Natural killer cell (primary cell): Measurements from ENCODE around the gene NPAT. TPM values are rescaled to one million over a fixed set of nuclear protein-coding genes. Genes with fewer than 3 reads are reported as not detected.
A peak's percentile ranks its signal among the peaks of the same experiment; 100 is the strongest.

Experiments used
- ATAC-seq, 3 donors: fragments of 150-1000 bp in 2 of 3; fragments of 200-7000 bp in 1 of 3; cut with Tn5 transposase; 1 replicate in 1 of 3; 2 replicates in 2 of 3; pipeline ENCODE4 v1.10.0; 2021; ENCODE audit warnings: mild to moderate bottlenecking in 2 of 3, moderate library complexity in 2 of 3
- DNase-seq, 2 donors: peaks; one replicate each; pipeline versions ENCODE4 v3.0.0 to v3.0.0-alpha.2; 2013 to 2021; ENCODE audit warnings: mixed read lengths in 1 of 2
- H3K27ac ChIP-seq: one replicate; pipeline ENCODE4 v1.5.1; 2013; ENCODE audit warnings: mild to moderate bottlenecking, low read length
- H3K27me3 ChIP-seq: one replicate; pipeline ENCODE4 v1.6.1; 2013; ENCODE audit warnings: low read length; ENCODE audit not compliant: control insufficient read depth, insufficient read depth
- H3K36me3 ChIP-seq: one replicate; pipeline ENCODE4 v1.6.1; 2013; ENCODE audit warnings: low read length; ENCODE audit not compliant: control insufficient read depth, insufficient read depth
- H3K4me1 ChIP-seq: one replicate; pipeline ENCODE4 v1.6.1; 2013; ENCODE audit warnings: low read length; ENCODE audit not compliant: control insufficient read depth, insufficient read depth
- H3K4me3 ChIP-seq: one replicate; pipeline ENCODE4 v1.5.1; 2013; ENCODE audit warnings: low read length
- H3K9me3 ChIP-seq: one replicate; pipeline ENCODE4 v1.6.1; 2013; ENCODE audit warnings: low read length; ENCODE audit not compliant: control insufficient read depth, insufficient read depth
- H3K27ac Mint-ChIP-seq, 2 donors: one replicate each; pipeline ENCODE4 v1.8.0; 2022; ENCODE audit warnings: mild to moderate bottlenecking in 2 of 2, mixed read lengths in 2 of 2, moderate library complexity in 1 of 2
- H3K27me3 Mint-ChIP-seq, 2 donors: one replicate each; pipeline ENCODE4 v1.8.0; 2022; ENCODE audit warnings: low read depth in 2 of 2, mixed read lengths in 2 of 2
- H3K36me3 Mint-ChIP-seq: one replicate; pipeline ENCODE4 v1.8.0; 2022; ENCODE audit warnings: mixed read lengths
- H3K4me1 Mint-ChIP-seq, 2 donors: one replicate each; pipeline ENCODE4 v1.8.0; 2022; ENCODE audit warnings: mixed read lengths in 2 of 2
- H3K4me3 Mint-ChIP-seq: one replicate; pipeline ENCODE4 v1.8.0; 2022; ENCODE audit warnings: mild to moderate bottlenecking, moderate library complexity, mixed read lengths
- H3K9me3 Mint-ChIP-seq, 2 donors: one replicate each; pipeline ENCODE4 v1.8.0; 2022; ENCODE audit warnings: mixed read lengths in 2 of 2
- WGBS: methylation state at CpG from one replicate; pipeline ENCODE4 v1.1.7; 2013; ENCODE audit warnings: missing lambda C conversion rate; ENCODE audit not compliant: insufficient coverage; 5-methylcytosine and 5-hydroxymethylcytosine counted together
- intact Hi-C: fragments of 100-400 bp; cut with micrococcal nuclease; formaldehyde crosslinking; loops from one replicate; pipeline ENCODE4 v1.14.2; 2022
- total RNA-seq, 4 donors: library from RNA; stranded (reverse); fragments of 120-200 nt in 1 of 4; gene quantifications; one replicate each; pipeline versions ENCODE4 v1.2.3 to v1.2.4, GENCODE V29; 2013 to 2022
- TF ChIP-seq, protein P1 (sequence below): fragments of 200-600 bp; IDR thresholded peaks from one replicate; pipeline ENCODE4 v1.8.0; 2022; ENCODE audit warnings: antibody characterized with exemption

The NPAT gene
- total RNA-seq, 3 donors from 2014 or later (not counting 1 experiment from before 2014, with no cell fraction given): 34.8 to 42.6 (median 36.1) TPM

DNA sequence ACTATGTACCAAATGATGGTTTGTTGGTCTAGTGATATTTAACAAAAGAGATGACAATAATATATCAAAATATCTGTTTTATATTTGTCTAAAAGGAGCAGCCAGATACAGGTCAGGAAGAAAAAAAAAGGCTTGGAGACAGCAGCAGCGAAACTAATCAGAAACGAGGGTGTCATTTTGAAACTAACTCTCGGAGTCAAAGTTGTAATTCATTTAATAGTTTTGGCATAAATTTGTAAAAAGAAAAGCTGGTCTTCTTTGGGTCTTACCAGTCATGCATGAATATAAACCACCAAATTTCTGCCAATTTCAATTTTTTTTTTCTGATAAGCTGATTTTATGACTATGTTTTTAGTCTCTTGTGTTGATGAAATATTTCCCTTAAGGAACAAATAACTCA, 25.5 kb downstream of the NPAT start:
- no peak overlapping the region for H3K4me3 ChIP-seq
- peaks cover 54% of the 10 kb centered on the region for H3K36me3 ChIP-seq
- peaks cover 28 to 32% of the 10 kb centered on the region in 2 donors for H3K4me1 Mint-ChIP-seq

DNA sequence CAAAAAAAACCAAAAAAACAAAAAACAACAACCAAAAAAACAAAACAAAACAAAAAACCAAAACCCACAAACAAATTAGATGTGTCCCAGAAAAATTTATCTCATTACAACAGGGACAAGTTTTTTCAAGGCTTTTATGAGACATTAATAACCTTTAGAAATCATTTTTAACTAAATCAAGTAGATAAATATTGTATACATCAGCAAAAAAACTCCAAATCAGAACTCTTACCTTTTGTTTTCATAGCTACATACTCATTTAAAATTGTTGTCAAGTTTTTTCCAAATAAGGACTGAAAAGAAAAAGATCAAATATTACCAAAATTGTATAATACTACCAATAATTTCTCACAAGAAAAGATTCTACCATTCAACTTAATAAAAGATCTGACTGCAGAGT, 28.7 kb downstream of the NPAT start:
- Mint-ChIP-seq H3K36me3 (peaks cover 5% of the 10 kb centered on the region), H3K27ac (no peak overlapping the region), H3K9me3 (no peaks in the 10 kb centered on the region), H3K4me1 (peaks cover 11 to 14% of the 10 kb centered on the region in 2 donors), H3K27me3 (no peaks in the 10 kb centered on the region), H3K4me3 (no peak overlapping the region)
- intact Hi-C loops: no loop called here
- H3K27me3 ChIP-seq: no peaks in the 10 kb centered on the region
- H3K9me3 ChIP-seq: no peaks in the 10 kb centered on the region
- H3K27ac ChIP-seq: no peak overlapping the region
- ATAC-seq (no peak), DNase-seq (no peak)
- TF ChIP-seq, protein P1, sequence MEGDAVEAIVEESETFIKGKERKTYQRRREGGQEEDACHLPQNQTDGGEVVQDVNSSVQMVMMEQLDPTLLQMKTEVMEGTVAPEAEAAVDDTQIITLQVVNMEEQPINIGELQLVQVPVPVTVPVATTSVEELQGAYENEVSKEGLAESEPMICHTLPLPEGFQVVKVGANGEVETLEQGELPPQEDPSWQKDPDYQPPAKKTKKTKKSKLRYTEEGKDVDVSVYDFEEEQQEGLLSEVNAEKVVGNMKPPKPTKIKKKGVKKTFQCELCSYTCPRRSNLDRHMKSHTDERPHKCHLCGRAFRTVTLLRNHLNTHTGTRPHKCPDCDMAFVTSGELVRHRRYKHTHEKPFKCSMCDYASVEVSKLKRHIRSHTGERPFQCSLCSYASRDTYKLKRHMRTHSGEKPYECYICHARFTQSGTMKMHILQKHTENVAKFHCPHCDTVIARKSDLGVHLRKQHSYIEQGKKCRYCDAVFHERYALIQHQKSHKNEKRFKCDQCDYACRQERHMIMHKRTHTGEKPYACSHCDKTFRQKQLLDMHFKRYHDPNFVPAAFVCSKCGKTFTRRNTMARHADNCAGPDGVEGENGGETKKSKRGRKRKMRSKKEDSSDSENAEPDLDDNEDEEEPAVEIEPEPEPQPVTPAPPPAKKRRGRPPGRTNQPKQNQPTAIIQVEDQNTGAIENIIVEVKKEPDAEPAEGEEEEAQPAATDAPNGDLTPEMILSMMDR: no peak
- H3K4me1 ChIP-seq: no peaks in the 10 kb centered on the region
- peaks cover 72% of the 10 kb centered on the region for H3K36me3 ChIP-seq
- no peak overlapping the region for H3K4me3 ChIP-seq

More for the DNA sequence above, 25.5 kb downstream of the NPAT start:
- no peaks in the 10 kb centered on the region for H3K4me1 ChIP-seq
- Mint-ChIP-seq H3K27me3 (no peaks in the 10 kb centered on the region), H3K27ac (peak overlapping the region in 1 of 2 donors; percentile 65), H3K9me3 (no peaks in the 10 kb centered on the region), H3K4me3 (no peak overlapping the region), H3K36me3 (no peaks in the 10 kb centered on the region)
- DNase-seq (no peak), ATAC-seq (no peak)
- WGBS: 45% methylated on average over 3 of the region's 3 CpGs
- no peak overlapping the region for H3K27ac ChIP-seq
- H3K27me3 ChIP-seq: no peaks in the 10 kb centered on the region
- no peaks in the 10 kb centered on the region for H3K9me3 ChIP-seq
- intact Hi-C loops: no loop called here
- TF ChIP-seq, protein P1: no peak

DNA sequence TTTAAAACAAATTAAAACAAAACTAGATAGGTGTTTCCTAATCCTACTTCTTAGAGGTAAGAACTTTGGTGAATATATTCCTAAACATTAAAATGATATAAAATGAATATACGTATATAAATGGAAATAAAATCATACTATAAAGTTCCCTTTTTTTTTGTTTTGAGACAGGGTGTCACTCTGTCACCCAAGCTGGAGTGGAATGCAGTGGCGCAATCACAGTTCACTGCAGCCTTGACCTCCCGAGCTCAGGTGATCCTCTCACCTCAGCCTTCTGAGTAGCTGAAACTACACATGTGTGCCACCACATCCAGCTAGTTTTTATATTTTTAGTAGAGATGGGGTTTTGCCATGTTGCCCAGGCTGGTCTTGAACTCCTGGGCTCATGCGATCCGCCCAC, 44.9 kb downstream of the NPAT start:
- peaks cover 23% of the 10 kb centered on the region for H3K36me3 Mint-ChIP-seq
- TF ChIP-seq, protein P1: no peak
- no peak overlapping the region for H3K27ac ChIP-seq
- H3K9me3 Mint-ChIP-seq: no peaks in the 10 kb centered on the region
- no peaks in the 10 kb centered on the region for H3K9me3 ChIP-seq
- peaks cover 5% of the 10 kb centered on the region in 2 donors for H3K4me1 Mint-ChIP-seq
- no peaks in the 10 kb centered on the region for H3K27me3 Mint-ChIP-seq
- H3K4me1 ChIP-seq: no peaks in the 10 kb centered on the region
- H3K27me3 ChIP-seq: no peaks in the 10 kb centered on the region
- no peak overlapping the region for H3K4me3 ChIP-seq
- ATAC-seq (no peak), DNase-seq (no peak)
- H3K27ac Mint-ChIP-seq: peak overlapping the region in 1 of 2 donors; percentile 1
- WGBS: 75% methylated on average over 4 of the region's 5 CpGs
- intact Hi-C loops: loop anchor here (10.0 kb wide), 1 partner anchor 157 kb away; no protein-coding TSS in a partner anchor
- no peak overlapping the region for H3K4me3 Mint-ChIP-seq
- peaks cover 57% of the 10 kb centered on the region for H3K36me3 ChIP-seq

DNA sequence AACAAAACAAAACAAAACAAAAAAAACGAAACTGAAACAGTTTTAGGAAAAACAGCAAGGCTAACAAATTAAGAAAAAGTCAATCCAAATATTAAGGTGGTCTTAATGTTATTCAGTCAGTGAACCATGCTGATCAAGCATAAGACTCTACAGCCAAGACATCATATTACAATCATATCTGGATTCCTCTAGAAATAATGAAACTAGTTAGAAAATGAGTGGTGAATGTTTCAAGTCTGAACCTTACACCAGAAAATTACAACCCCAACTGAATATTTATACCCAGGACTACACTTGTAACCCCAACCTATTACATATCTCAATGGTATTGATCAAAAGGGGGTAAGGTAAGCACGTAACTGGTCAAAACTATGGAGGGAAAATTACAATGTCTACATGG, 52.3 kb downstream of the NPAT start:
- TF ChIP-seq, protein P1: no peak

More for the DNA sequence above, 52.3 kb downstream of the NPAT start:
- WGBS: 80% methylated on average over 1 of the region's 2 CpGs
- H3K27ac Mint-ChIP-seq: peak overlapping the region; percentile 30 to 71
- H3K9me3 Mint-ChIP-seq: no peaks in the 10 kb centered on the region
- Histone ChIP-seq H3K27ac (no peak overlapping the region), H3K36me3 (peaks cover 75% of the 10 kb centered on the region), H3K27me3 (no peaks in the 10 kb centered on the region), H3K4me1 (no peaks in the 10 kb centered on the region), H3K9me3 (no peaks in the 10 kb centered on the region), H3K4me3 (no peak overlapping the region)
- ATAC-seq: no peak
- peaks cover 37% of the 10 kb centered on the region for H3K36me3 Mint-ChIP-seq
- DNase-seq: no peak
- peaks cover 9 to 23% of the 10 kb centered on the region in 2 donors for H3K4me1 Mint-ChIP-seq
- intact Hi-C loops: loop anchor here (10.0 kb wide), 1 partner anchor 165 kb away; no protein-coding TSS in a partner anchor
- no peaks in the 10 kb centered on the region for H3K27me3 Mint-ChIP-seq
- H3K4me3 Mint-ChIP-seq: no peak overlapping the region
